ENCODE results near the gene CTNNBL1.

DNA sequence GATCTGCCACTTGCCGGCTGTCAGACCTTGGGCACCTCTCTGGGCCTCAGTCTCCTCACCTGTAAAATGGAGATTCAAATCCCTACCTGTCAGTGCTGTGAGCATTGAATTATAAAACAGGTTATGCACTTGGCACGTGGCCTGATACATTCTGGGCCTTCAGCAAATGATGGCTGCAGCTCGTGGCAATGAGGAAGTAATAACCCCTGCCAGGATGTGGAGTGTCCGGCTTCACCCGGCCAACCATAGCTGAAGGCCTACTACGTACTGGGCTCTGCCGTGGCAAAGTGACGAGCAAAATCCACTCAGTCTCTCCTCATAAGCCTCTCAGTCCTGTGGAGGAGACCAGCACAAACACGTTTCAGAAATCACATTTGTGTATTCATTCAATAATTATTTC lies 198.2 kb downstream of the CTNNBL1 start:
- TF ChIP-seq POLR2A (IDR thresholded peaks at IDR 0.05; ENCODE audit: extremely low read depth, insufficient read length) (no peak), MYC (IDR thresholded peaks at IDR 0.05; ENCODE audit: low read depth, low read length) (no peak)
- TF ChIP-seq, protein P1, sequence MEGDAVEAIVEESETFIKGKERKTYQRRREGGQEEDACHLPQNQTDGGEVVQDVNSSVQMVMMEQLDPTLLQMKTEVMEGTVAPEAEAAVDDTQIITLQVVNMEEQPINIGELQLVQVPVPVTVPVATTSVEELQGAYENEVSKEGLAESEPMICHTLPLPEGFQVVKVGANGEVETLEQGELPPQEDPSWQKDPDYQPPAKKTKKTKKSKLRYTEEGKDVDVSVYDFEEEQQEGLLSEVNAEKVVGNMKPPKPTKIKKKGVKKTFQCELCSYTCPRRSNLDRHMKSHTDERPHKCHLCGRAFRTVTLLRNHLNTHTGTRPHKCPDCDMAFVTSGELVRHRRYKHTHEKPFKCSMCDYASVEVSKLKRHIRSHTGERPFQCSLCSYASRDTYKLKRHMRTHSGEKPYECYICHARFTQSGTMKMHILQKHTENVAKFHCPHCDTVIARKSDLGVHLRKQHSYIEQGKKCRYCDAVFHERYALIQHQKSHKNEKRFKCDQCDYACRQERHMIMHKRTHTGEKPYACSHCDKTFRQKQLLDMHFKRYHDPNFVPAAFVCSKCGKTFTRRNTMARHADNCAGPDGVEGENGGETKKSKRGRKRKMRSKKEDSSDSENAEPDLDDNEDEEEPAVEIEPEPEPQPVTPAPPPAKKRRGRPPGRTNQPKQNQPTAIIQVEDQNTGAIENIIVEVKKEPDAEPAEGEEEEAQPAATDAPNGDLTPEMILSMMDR (IDR thresholded peaks at IDR 0.05; ENCODE audit: low read depth, low read length), result no peak

Measured in NB4 (cell line).